8988T (cell line): Measurements from ENCODE around the gene TSPAN15.
"Not testable (repeated sequence)": the region's sequence is repeated elsewhere in the genome, so short reads cannot be mapped to it uniquely, and the experiment has no call there.

Experiments used
- DNase-seq: peaks from one replicate; pipeline ENCODE4 v3.0.0; 2011

Gene TSPAN15

DNA sequence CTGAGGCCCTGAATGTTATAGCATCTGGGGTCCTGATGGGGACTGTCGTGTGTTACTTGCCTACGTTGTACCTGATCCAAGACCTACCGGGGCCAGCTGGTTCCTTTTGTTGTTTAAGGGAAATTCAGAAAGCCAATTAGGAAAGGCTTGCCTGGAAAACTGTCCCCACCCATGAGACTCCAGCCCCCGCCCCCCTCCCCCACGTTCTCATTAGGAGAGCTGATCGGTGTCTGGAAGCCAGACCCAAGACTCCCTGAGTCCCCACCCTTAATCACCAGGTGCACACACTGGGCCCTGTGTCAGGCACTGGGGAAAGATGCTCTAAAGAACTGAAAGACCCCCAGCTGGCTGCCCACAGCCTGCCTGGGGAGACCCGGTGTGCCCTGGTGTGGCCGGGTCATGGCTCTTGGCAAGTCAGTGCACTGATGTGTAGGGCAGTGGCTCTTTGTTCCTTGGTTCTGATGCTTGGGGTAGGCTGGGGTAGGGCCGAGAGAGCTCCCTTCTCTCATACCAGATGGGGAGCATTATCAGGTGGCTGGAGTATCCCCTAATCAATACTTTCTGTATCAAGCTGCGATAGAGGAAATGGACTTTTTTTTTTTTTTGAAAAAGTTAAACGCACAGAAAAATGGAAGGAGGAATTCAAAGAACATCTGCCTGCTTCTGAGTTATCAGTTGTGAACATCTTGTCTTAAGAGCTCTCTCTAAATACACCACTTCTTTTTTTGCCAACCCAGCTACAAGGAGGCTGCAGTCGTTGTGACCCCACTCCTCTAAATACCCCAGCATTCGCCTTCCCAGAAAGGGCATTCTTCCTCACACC, 16.9 kb downstream of the TSPAN15 start:
- DNase-seq, result no peak

DNA sequence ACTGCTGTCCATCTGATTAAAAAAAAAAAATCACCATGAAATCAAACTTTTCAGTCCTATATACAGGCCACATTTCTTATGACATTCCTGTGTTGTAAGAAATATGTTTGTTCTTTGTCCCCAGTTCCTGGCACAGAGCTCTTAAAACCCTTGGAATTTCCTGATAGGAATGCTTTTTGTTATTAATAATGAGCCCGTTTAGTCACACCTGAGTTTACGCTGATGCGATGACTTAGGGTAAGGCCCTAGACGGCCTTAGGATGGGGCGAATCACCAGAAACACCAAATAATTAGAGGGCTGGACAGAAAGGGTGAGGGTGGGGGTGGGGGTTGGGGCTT, 17.5 kb downstream of the TSPAN15 start:
- DNase-seq, result no peak

DNA sequence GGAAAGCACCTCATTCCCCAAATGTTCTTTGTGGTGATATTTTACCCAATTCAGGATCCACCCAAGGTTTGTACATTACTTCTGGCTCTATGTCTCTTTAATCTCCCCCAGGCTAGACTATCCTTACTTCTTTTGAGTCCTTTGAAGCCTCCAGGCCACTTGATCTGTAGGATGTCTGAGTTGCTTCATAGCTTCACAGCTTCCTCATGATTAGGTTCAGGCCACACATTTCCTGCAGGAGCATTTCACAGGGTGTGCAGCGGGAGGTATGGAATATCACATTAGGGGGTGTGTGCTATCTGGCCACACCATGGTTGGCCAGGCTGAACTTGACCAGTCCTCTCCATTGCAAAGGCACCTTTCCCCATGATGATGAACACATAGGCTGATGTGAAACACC, 18.7 kb downstream of the TSPAN15 start:
- no peak for DNase-seq

DNA sequence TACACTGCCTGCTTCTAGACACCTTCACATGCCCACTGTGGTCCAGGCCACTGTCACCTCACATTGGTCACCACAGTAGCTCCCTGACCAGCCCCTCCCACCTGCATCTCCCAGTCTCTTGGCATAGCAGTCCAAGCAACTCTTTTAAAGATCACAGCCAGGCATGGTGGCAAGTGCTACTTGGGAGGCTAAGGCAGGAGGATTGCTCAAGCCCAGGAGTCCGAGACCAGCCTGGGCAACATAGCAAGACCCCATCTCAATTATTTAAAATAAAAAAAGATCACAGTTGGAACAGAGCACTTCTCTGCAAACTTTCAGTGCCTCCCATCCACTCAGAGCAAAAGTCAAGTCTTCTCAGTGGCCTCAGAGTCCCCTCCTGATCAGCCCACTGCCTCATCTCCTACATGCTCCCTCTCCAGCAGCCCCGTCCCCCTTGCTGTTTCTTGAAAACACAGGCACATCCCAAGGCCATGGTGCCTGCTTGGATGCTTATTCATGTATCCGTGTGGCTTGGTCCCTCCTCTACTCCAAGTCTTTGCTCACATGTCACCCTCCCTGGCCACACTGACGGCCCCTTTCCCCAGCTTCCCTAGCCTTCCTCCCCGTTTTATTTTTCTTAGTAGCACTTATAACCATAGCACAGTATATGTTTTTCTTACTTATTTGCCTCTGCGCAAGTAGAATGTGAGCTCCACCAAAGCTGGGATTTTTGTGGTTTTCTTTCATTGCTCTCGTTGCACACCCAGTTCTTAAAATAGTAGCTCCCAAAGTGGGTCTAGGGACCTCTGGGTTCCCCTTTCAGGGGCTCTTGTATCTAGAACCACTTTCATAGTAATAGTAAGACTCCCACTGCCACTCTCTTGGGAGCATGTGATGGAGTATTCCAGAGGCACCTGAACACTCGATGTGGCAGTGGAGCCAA, 19.5 kb downstream of the TSPAN15 start:
- DNase-seq, result no peak

DNA sequence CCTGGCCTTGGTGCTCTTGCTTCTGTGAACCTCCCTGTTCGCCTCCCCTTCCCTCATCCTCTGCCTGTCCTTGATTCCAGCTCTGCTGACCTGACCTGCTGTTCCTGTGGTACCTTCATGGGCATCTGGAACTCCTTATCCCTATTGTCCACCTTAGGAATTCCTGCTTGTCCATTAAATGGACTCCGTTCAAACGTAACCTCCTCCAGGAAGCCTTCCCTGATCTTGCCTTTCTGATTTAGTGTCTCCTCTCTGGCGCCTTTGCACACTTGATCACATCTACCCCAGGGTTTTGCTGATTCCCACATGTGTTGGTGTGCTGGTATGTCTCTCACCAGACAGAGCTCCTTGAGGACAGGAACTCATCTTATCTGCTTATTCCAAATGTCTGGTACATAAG, 20.9 kb downstream of the TSPAN15 start:
- DNase-seq, result no peak

DNA sequence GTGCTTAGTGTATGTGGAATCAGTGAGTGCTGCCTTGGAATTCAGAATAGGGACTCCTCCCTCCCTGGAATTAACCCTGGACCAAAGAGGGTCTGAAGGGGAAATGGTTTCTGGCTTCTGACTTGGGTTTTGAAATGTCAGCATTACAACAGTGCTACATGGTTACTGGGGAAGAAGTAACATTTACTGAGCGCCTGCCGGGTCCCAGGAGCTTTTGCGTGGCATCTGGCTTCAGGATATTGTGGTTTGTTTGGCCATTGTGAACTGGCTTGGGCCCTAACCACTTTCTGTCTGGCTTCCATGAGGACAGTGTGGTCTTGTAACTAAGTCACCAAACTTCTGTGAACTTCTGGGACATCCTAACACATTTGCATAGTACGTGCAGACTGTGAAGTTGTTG, 21.3 kb downstream of the TSPAN15 start:
- no peak for DNase-seq

DNA sequence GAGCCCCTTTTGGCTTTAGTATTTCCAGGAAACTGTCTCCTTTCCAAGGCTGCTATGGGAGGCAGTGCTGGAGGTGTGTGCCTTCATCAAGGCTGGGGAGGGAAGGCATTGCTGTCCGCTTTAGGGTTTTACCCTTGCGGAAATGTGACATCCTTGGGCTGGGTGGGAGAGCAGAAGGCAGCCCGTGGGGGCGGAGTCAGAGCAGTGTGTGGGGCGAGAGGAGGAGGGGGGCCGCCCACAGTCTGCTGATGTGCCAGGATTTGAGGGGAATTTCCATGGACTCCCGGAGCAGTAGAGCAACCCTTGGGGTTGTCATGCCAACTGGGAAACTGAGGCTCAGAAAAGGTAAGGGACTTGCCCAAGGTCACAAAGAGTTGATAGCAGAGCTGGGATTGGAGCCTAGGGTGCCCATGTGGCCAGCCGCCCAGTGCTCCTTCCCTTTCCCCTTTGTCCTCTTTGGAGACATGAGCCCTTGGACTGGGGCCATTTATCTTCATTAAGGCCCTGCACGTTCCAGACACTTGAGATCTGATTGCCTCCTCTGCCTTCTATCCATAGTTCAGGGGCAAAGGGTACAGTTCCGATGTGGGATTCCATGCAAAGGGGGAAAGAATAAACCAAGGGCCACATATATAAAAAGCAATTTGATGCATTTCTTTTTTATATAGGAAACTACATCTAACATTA, 22.2 kb downstream of the TSPAN15 start:
- DNase-seq, result no peak

DNA sequence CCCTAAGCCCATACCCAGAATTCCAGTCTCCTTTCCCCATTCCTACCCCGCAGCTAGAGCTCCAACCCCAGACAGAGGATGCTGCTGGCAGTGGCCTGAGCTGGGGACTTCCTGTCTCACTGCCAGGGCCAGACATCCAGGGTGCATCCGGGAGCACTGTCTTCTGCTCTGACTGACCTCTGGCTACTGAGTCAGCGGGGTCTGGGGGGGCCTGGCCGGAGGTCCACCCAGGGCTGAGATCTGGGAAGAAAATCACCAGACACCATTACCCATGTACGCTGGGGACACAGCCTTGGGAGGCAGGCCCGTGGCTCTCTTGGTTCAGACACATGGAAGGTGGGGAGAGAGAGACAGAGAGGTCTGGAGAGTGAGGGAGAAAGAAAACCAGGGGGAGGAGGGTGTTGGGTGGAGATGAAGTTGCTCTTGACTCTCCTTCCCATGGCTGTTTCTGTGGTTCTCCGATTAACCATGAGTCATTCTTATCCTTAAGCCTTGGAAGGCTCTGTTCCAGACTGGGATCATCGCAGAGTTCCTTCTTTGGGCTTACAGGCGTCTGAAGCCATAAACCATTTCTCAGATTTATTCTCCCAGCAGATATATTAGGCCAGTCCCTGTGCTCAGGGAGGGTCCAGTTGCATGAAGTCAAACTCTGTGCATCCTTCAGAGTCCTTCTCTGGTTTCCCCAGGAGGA, 23.6 kb downstream of the TSPAN15 start:
- no peak for DNase-seq

DNA sequence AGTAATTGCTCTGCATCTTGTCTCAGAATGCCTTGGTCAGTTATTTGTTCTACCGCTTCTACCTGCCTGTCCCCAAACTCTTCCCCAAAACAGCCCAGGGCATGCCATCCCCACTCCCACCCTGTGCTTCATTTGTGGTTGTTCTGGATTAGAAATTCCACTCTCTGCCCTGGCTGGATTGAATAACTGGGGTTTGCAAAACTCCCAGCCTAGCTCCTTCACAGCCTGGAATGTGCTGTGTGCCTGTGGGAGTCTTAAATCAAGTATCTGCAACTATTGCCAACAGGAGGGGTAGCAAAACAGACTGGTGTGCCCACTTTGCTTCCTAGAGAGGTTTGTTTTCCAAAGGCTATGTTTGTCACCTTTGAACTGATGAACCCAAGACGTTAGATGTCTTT, 24.2 kb downstream of the TSPAN15 start:
- DNase-seq, result no peak

DNA sequence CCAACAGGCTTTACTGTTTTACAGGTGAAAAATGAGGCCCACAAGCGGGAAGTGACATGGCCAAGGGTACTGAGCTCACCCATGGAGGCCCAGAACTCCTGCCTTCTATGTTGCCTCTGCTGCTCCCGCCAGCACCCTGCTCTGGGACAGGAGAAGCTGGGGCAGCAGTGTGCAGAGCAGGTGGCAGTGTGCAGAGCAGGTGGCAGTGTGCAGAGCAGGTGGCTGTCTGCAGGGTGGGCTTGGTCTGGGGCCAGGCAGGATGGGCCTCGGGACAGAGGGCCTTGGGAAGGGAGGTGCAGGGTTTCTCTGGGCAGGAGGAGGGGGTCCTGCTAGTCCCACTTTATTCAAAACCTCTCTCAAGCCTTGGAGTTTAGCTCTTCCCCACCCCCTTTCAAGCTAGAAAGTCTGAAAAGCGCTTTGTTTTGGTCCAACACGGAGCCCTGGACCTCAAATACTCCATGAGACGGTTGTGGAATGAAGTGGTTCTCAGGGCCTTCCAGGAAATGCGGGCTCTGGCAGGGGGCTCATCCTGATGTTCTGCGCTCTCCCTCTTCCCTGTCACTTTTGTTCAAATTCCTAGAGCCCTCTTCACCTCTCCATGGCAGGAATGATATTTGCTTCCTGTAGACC, 26.8 kb downstream of the TSPAN15 start:
- DNase-seq, result no peak

DNA sequence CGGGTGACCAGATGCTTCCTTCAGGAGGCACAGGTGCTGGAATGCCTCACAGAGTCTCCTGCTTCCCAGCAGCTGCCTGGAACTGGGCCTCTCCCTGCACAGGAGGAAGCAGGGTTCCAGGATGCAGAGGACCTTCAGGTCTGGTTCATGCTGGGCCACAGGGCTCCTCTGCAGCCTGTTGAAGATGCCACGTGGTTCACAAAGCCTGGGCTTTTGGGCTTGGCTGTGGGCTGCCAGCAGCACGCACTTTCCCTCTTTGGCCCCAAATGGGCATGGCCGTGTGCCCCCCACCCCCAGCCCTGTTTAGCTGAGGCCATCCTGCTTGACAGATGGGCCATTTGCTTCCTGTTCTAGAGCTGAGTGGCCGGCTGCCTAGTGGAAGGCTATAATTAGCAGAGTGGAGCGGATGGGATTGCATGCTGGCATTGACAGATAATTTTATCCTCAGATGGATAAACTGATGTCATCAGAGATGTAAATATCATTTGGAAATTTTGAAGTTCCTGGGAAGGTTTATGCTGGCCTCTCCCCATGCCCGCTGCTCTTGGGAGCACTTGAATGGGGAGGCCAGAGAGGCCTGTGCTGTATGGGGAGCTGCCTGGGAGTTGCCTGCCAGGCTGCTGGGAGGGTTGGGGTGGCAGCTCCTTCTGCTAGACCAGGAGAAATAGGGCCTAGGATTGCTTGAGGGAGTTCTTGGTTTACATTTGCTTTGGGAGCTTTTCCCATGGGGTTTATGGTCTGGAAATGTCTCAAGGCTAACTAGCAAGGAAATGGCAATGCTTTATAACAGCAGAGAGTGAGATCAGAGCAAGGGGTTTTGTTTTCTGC, 28.2 kb downstream of the TSPAN15 start:
- DNase-seq, result no peak

DNA sequence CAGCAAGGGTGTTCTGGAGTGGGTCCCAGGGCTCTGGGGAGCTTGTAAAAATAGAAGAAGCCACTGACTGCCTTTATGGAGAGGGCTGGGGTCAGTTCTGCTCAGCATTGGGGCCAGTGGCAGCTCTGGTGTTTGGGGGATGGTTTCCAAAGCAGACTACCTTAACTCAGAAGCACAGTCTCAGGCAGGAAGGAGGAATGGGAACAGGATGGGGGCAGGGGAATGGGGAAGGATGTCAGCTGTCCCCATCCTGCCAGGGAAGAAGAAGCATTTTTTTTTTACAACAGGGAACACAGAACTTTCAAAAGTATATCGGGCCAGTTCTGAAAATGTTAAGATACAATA, 28.8 kb downstream of the TSPAN15 start:
- no peak for DNase-seq

DNA sequence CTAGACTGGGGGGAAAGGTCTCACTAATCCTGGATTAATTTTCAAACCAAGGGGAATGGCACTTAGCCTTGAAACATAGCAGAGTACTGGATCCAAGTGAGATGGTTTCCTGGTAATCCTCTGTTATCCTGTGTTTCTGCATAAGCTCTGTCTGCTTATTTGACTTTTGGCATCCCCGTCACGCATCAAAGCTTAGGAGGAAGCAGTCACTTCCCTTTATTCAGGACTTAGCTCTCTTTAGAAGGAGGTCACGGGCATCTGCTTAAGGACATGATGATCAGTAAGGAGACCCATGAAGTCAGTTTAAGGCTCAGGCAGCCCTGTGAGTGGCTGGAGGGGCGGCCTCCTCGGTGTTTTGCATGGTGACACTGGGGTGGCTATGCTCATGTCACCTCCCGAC, 30.0 kb downstream of the TSPAN15 start:
- no peak for DNase-seq

DNA sequence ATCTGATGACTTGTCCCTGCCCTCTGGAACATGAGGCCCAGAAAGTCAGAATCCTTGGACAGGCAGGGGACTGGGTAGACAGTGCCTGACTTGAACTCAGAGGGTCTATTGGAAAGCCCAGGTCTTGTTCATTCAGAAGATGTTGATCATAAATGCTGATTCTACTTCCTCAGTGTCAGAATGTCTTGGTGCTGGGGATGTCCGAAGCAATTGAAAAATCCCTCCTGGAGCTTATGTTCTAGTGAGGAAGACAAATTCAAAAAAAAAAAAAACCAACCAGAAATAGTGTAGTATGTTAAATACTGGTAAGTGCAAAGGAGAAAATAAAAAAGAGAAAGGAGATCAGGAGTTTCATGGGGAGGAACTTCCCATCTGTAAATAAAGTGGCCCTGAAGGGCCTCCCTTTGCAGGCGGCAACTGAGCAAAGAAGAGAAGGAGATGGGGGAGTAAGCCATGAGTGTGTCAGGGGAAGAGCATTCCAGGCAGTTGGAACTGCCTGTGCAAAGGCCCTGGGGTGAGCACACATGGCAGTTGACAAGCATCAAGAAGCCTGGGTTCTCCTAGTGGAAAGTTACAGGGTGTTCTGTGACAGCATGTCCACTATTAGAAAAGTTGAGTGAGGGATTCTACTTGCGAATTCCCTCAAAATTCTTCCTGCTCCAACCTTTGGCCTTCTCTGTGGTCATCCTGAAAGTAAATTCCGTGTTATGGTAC, 30.7 kb downstream of the TSPAN15 start:
- DNase-seq, result no peak

DNA sequence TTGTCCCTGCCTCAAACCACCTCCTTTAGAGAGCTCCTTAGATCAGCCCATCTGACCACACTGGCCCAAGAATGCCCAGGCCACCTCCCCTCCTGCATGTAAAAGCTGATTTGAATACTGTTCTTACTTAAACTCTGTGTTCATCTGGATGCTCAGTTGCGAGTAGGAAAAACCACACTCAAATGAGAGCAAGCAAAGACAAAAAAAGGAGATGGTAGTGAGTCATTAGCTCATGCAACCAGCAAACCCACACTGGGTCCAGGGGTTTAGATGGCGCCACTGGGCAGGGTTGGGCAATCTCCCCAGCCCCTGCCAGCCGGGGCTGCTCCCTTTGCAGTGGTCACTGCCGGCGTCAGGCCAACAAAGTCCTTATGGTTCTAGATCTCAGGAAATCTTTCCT, 32.7 kb downstream of the TSPAN15 start:
- no peak for DNase-seq

DNA sequence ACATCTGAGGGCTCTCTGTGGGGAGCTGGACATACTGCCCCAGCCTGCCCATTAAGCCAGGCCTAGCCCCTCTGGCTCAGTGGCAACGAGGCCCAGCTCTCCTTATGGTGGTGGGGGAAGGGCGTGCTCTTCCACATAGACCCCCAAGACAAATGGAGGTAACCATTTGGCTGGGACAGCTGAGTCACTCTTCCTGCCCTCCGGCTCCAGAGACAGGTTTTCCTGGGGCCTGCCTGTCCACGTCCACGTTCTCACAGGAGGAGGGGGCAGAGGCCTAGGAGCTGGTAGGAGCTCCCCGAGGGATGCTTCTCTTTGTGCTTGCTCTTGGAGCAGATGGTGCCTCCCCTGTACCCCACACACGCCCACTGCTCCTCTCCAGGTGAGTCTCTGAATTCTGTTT, 33.5 kb downstream of the TSPAN15 start:
- no peak for DNase-seq

DNA sequence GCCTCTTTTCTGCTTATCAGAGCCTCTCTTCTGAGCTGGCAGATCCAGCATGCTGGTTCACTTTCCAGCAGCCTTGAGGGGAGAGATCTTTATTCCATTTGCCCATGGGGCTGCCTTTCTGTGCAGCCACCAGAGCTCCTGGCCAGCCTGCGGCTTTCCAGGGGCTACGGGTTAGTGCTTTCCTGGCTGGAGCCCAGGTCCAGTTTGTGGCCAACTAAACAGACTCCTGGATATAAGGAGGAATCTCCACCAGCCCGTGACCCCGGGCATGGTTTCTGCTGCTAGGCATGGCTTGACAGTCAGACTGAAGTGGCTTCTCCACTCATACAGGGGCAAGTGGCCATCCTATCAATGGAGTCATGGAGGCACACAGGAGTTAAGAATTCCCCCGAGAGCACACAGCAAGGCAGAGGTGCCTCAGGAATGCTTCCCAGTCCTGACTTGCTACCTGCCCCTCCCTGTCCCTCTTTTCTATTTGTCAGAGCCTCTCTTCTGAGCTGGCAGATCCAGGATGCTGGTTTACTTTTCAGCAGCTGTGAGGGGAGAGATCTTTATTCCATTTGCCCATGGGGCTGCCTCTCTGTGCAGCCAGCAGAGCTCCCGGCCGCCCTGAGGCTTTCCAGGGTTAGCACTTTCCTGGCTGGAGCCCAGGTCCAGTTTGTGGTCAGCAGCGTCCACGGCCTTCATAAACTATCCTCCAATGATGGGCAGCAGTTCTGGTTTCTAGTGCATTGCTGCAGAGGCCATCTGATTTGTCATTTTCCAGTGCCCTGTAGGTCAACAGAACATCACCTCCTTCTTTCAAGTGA, 35.9 kb downstream of the TSPAN15 start:
- DNase-seq, result no peak

DNA sequence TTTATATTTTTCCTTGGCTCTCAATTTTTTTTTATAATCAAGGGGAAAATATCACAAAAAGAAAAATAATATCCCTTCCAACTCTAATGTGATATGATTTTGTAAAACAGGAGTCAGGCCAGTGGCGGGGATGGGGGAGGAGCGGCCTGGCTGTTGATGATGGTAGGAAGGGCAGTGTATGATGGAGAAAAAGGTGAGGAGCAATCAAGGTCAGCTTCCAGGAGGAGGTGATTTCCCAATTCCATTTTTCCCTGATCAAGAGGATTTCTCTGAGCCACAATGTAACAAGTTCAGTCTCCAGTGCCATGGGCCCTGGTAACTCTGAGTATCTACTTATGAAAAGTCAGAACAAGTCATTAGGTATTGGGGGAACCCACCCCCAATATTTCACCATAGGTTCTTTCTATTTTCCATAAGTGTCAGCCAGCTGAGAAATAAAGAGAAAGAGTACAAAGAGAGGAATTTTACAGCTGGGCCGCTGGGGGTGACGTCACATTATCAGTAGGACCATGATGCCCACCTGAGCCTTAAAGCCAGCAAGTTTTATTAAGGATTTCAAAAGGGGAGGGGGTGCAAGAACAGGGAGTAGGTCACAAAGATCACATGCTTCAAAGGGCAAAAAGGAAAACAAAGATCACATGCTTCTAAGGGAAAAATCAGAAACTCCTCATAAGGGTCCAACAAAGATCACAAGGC, 37.0 kb downstream of the TSPAN15 start:
- DNase-seq, result not testable (repeated sequence)

DNA sequence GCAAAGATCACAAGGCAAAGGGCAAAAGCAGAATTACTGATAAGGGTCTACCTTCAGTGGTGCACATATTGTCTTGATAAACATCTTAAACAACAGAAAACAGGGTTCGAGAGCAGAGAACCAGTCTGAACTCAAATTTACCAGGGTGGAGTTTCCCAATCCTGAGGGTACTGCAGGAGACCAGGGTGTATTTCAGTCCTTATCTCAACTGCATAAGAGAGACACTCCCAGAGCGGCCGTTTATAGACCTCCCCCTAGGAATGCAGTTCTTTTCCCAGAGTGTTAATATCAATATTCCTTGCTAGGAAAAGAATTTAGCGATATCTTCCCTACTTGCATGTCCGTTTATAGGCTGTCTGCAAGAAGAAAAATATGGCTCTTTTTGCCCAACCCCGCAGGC, 37.6 kb downstream of the TSPAN15 start:
- not testable (repeated sequence) for DNase-seq
